Stimulated activated naive B cell treated with anti-CD40 and anti-IgM and Interleukin-4, amounts not matched to agents 10 μg/mL and 1 μg/mL and 100 μg/mL, for 72 hours (primary cell): ENCODE data around the gene BRICD5.

Experiments
- ATAC-seq, 2 donors: fragments of 150-1000 bp; cut with Tn5 transposase; replicated peaks; 2 replicates each; pipeline ENCODE4 v1.10.0; 2021; ENCODE audit warnings: moderate library complexity in 1 of 2
- DNase-seq: peaks from one replicate; pipeline ENCODE4 v3.0.0; 2021
- H3K27ac Mint-ChIP-seq: one replicate; pipeline ENCODE4 v1.8.0; 2022; ENCODE audit warnings: mild to moderate bottlenecking, mixed read lengths
- H3K27me3 Mint-ChIP-seq, 2 donors: one replicate each; pipeline ENCODE4 v1.8.0; 2022; ENCODE audit warnings: mixed read lengths in 2 of 2
- H3K36me3 Mint-ChIP-seq, 2 donors: one replicate each; pipeline ENCODE4 v1.8.0; 2022; ENCODE audit warnings: mixed read lengths in 2 of 2, mild to moderate bottlenecking in 1 of 2
- H3K4me1 Mint-ChIP-seq, 2 donors: one replicate each; pipeline ENCODE4 v1.8.0; 2022; ENCODE audit warnings: mixed read lengths in 2 of 2, mild to moderate bottlenecking in 1 of 2
- H3K4me3 Mint-ChIP-seq, 2 donors: one replicate each; pipeline ENCODE4 v1.8.0; 2022; ENCODE audit warnings: mild to moderate bottlenecking in 2 of 2, mixed read lengths in 2 of 2, moderate library complexity in 1 of 2
- H3K9me3 Mint-ChIP-seq, 2 donors: one replicate each; pipeline ENCODE4 v1.8.0; 2022; ENCODE audit warnings: mixed read lengths in 2 of 2, mild to moderate bottlenecking in 1 of 2

The BRICD5 gene

GRCh38 chr16:2223221-2223941 lies 12.7 kb upstream of the BRICD5 start, which contains the start of gene E4F1:
E4F1 (plus strand) TSS chr16:2223591; CDS start chr16:2223614, 23 bp downstream.
- Mint-ChIP-seq H3K36me3 (peaks cover 0 to 3% of the 10 kb centered on the region in 2 donors), H3K4me1 (peaks cover 10 to 27% of the 10 kb centered on the region in 2 donors), H3K27me3 (no peaks in the 10 kb centered on the region), H3K4me3 (peak within 1 kb of the TSS; percentile 86 to 91), H3K9me3 (no peaks in the 10 kb centered on the region), H3K27ac (peak within 1 kb of the TSS; percentile 89)
- peak; percentile 98 for ATAC-seq
- peak; percentile 99 for DNase-seq

GRCh38 chr16:2216330-2216729 lies 5.7 kb upstream of the BRICD5 start:
- ATAC-seq (no peak), DNase-seq (no peak)
- H3K36me3 Mint-ChIP-seq = peaks cover 14 to 17% of the 10 kb centered on the region in 2 donors
- H3K27me3 Mint-ChIP-seq = no peaks in the 10 kb centered on the region
- H3K27ac Mint-ChIP-seq = peak overlapping the region; percentile 69
- peaks cover 14 to 22% of the 10 kb centered on the region in 2 donors for H3K4me1 Mint-ChIP-seq
- peak overlapping the region; percentile 87 to 89 for H3K4me3 Mint-ChIP-seq
- H3K9me3 Mint-ChIP-seq = no peaks in the 10 kb centered on the region

GRCh38 chr16:2214719-2214968 lies 4.0 kb upstream of the BRICD5 start, which contains the start of gene PGP:
PGP (minus strand) TSS chr16:2214840; CDS start chr16:2214777, 63 bp downstream.
- Mint-ChIP-seq H3K9me3 (no peaks in the 10 kb centered on the region), H3K4me3 (peak within 1 kb of the TSS; percentile 87 to 89), H3K27me3 (no peaks in the 10 kb centered on the region), H3K36me3 (peaks cover 18 to 20% of the 10 kb centered on the region in 2 donors), H3K27ac (peak within 1 kb of the TSS; percentile 95), H3K4me1 (peaks cover 17 to 26% of the 10 kb centered on the region in 2 donors)
- ATAC-seq = no peak
- no peak for DNase-seq

- ATAC-seq = peak; percentile 2 to 3
- DNase-seq = no peak
- H3K4me3 Mint-ChIP-seq = peak overlapping the region; percentile 77 to 80
- H3K36me3 Mint-ChIP-seq = peaks cover 18 to 23% of the 10 kb centered on the region in 2 donors
- H3K4me1 Mint-ChIP-seq = peaks cover 17 to 26% of the 10 kb centered on the region in 2 donors
- no peaks in the 10 kb centered on the region for H3K27me3 Mint-ChIP-seq
- H3K9me3 Mint-ChIP-seq = no peaks in the 10 kb centered on the region
- peak overlapping the region; percentile 76 for H3K27ac Mint-ChIP-seq
These were observed 3.4 kb upstream of the BRICD5 start for GRCh38 chr16:2213817-2214718.

GRCh38 chr16:2212362-2213324 lies 2.0 kb upstream of the BRICD5 start:
- Mint-ChIP-seq H3K27me3 (no peaks in the 10 kb centered on the region), H3K4me3 (peak overlapping the region; percentile 77 to 80), H3K27ac (peak overlapping the region; percentile 76), H3K36me3 (peaks cover 29 to 36% of the 10 kb centered on the region in 2 donors), H3K9me3 (no peaks in the 10 kb centered on the region), H3K4me1 (peaks cover 23 to 36% of the 10 kb centered on the region in 2 donors)
- ATAC-seq (no peak), DNase-seq (no peak)

- Mint-ChIP-seq H3K4me3 (peak overlapping the region; percentile 47 to 64), H3K27me3 (no peaks in the 10 kb centered on the region)
- no peak for ATAC-seq
These were observed 1.3 kb upstream of the BRICD5 start for GRCh38 chr16:2211923-2212347.

GRCh38 chr16:2210009-2210332 lies 692 bp downstream of the BRICD5 start:
- no peak for DNase-seq
- no peak for ATAC-seq
- peak overlapping the region in 1 of 2 donors; percentile 1 for H3K4me3 Mint-ChIP-seq
- no peaks in the 10 kb centered on the region for H3K27me3 Mint-ChIP-seq
- peaks cover 29 to 54% of the 10 kb centered on the region in 2 donors for H3K4me1 Mint-ChIP-seq
- no peak overlapping the region for H3K27ac Mint-ChIP-seq
- H3K9me3 Mint-ChIP-seq = no peaks in the 10 kb centered on the region
- peaks cover 40 to 44% of the 10 kb centered on the region in 2 donors for H3K36me3 Mint-ChIP-seq

More at GRCh38 chr16:2211923-2212347, 1.3 kb upstream of the BRICD5 start:
- Mint-ChIP-seq H3K4me1 (peaks cover 26 to 43% of the 10 kb centered on the region in 2 donors), H3K36me3 (peaks cover 36 to 40% of the 10 kb centered on the region in 2 donors), H3K9me3 (no peaks in the 10 kb centered on the region), H3K27ac (peak overlapping the region; percentile 31)
- no peak for DNase-seq

- no peak for ATAC-seq
- H3K27ac Mint-ChIP-seq = no peak overlapping the region
- H3K9me3 Mint-ChIP-seq = no peaks in the 10 kb centered on the region
- DNase-seq = no peak
- H3K4me3 Mint-ChIP-seq = no peak overlapping the region
- peaks cover 31 to 58% of the 10 kb centered on the region in 2 donors for H3K4me1 Mint-ChIP-seq
- no peaks in the 10 kb centered on the region for H3K27me3 Mint-ChIP-seq
- H3K36me3 Mint-ChIP-seq = peaks cover 40 to 44% of the 10 kb centered on the region in 2 donors
These were observed 1.2 kb downstream of the BRICD5 start for GRCh38 chr16:2209258-2210008.

GRCh38 chr16:2208772-2209171 lies 1.9 kb downstream of the BRICD5 start:
- Mint-ChIP-seq H3K4me1 (peaks cover 33 to 62% of the 10 kb centered on the region in 2 donors), H3K36me3 (peaks cover 40 to 44% of the 10 kb centered on the region in 2 donors), H3K4me3 (no peak overlapping the region), H3K27ac (no peak overlapping the region), H3K27me3 (no peaks in the 10 kb centered on the region), H3K9me3 (no peaks in the 10 kb centered on the region)
- no peak for ATAC-seq
- DNase-seq = no peak

- H3K9me3 Mint-ChIP-seq = no peaks in the 10 kb centered on the region
- peaks cover 39 to 40% of the 10 kb centered on the region in 2 donors for H3K36me3 Mint-ChIP-seq
- H3K27me3 Mint-ChIP-seq = no peaks in the 10 kb centered on the region
- DNase-seq (no peak), ATAC-seq (no peak)
- peak overlapping the region in 1 of 2 donors; percentile 78 for H3K4me3 Mint-ChIP-seq
- H3K4me1 Mint-ChIP-seq = peaks cover 36 to 58% of the 10 kb centered on the region in 2 donors
- no peak overlapping the region for H3K27ac Mint-ChIP-seq
These were observed 2.4 kb downstream of the BRICD5 start for GRCh38 chr16:2208308-2208707.

GRCh38 chr16:2207872-2208271 lies 2.8 kb downstream of the BRICD5 start:
- Mint-ChIP-seq H3K9me3 (no peaks in the 10 kb centered on the region), H3K4me3 (peak overlapping the region; percentile 73 to 78)

GRCh38 chr16:2206780-2207433 lies 3.8 kb downstream of the BRICD5 start:
- Mint-ChIP-seq H3K9me3 (no peaks in the 10 kb centered on the region), H3K36me3 (peaks cover 30 to 33% of the 10 kb centered on the region in 2 donors), H3K4me1 (peaks cover 27 to 44% of the 10 kb centered on the region in 2 donors), H3K4me3 (peak overlapping the region; percentile 82 to 91), H3K27me3 (peaks cover 0 to 7% of the 10 kb centered on the region in 2 donors), H3K27ac (peak overlapping the region; percentile 88)
- no peak for DNase-seq
- no peak for ATAC-seq

More at GRCh38 chr16:2207872-2208271, 2.8 kb downstream of the BRICD5 start:
- ATAC-seq = no peak
- DNase-seq = no peak
- Mint-ChIP-seq H3K27ac (peak overlapping the region; percentile 16), H3K36me3 (peaks cover 37 to 38% of the 10 kb centered on the region in 2 donors), H3K4me1 (peaks cover 33 to 53% of the 10 kb centered on the region in 2 donors), H3K27me3 (no peaks in the 10 kb centered on the region)

- peak overlapping the region; percentile 88 for H3K27ac Mint-ChIP-seq
- no peak for ATAC-seq
- H3K36me3 Mint-ChIP-seq = peaks cover 27 to 29% of the 10 kb centered on the region in 2 donors
- DNase-seq = no peak
- no peaks in the 10 kb centered on the region for H3K9me3 Mint-ChIP-seq
- peak overlapping the region; percentile 82 to 91 for H3K4me3 Mint-ChIP-seq
- H3K27me3 Mint-ChIP-seq = peaks cover 0 to 12% of the 10 kb centered on the region in 2 donors
- H3K4me1 Mint-ChIP-seq = peaks cover 24 to 40% of the 10 kb centered on the region in 2 donors
These were observed 4.3 kb downstream of the BRICD5 start for GRCh38 chr16:2206420-2206779.
